Measurements from ENCODE around the gene ZMYND10. TPM values are rescaled to one million over a fixed set of nuclear protein-coding genes. Genes with fewer than 3 reads are reported as not detected.

Gene ZMYND10
- total RNA-seq, 1 donor from 2014 or later, result 0.13 TPM

Other genes starting within 250 kb of the ZMYND10 start
- 73.6 and 80.9 TPM in 2 replicates for gene SEMA3F, start 190.4 kb downstream of the ZMYND10 start, total RNA-seq
- under 0.01 TPM in 1 of 2 replicates, not detected in the other for gene GNAT1, start 154.1 kb downstream of the ZMYND10 start, total RNA-seq
- 0.07 TPM in 1 of 2 replicates, not detected in the other for gene SLC38A3, start 140.5 kb downstream of the ZMYND10 start, total RNA-seq
- 597 and 651 TPM in 2 replicates for gene GNAI2, start 109.5 kb downstream of the ZMYND10 start, total RNA-seq
- 0.53 and 0.66 TPM in 2 replicates for gene SEMA3B, start 76.6 kb downstream of the ZMYND10 start, total RNA-seq
- gene LSMEM2, start 66.6 kb downstream of the ZMYND10 start, total RNA-seq, result not detected in 2 replicates
- gene IFRD2, start 53.3 kb downstream of the ZMYND10 start, total RNA-seq, result 148 and 187 TPM in 2 replicates
- gene HYAL3, start 46.3 kb downstream of the ZMYND10 start, total RNA-seq, result 9.6 and 10.3 TPM in 2 replicates
- 2.6 and 3.6 TPM in 2 replicates for gene NAA80, start 46.3 kb downstream of the ZMYND10 start, total RNA-seq
- 6.9 and 7.1 TPM in 2 replicates for gene HYAL1, start 42.2 kb downstream of the ZMYND10 start, total RNA-seq
- 535 and 564 TPM in 2 replicates for gene HYAL2, start 23.0 kb downstream of the ZMYND10 start, total RNA-seq
- 24.8 and 36.5 TPM in 2 replicates for gene TUSC2, start 17.5 kb downstream of the ZMYND10 start, total RNA-seq
- gene RASSF1, start 4.9 kb downstream of the ZMYND10 start, total RNA-seq, result 17.0 and 22.5 TPM in 2 replicates
- gene NPRL2, start 5.0 kb upstream of the ZMYND10 start, total RNA-seq, result 19.9 and 20.1 TPM in 2 replicates
- gene CYB561D2, start 5.1 kb upstream of the ZMYND10 start, total RNA-seq, result 19.1 and 26.3 TPM in 2 replicates
- 36.8 and 38.1 TPM in 2 replicates for gene TMEM115, start 13.8 kb upstream of the ZMYND10 start, total RNA-seq
- gene CACNA2D2, start 157.9 kb upstream of the ZMYND10 start, total RNA-seq, result not detected in 2 replicates
- gene C3orf18, start 222.0 kb upstream of the ZMYND10 start, total RNA-seq, result 3.5 and 5.1 TPM in 2 replicates
- 13.7 and 15.2 TPM in 2 replicates for gene HEMK1, start 223.8 kb upstream of the ZMYND10 start, total RNA-seq

Measured in pulmonary artery endothelial cell (primary cell).